Thyroid gland (tissue), 4 donors: ENCODE measurements around the gene MTHFR.

Experiments
- CTCF ChIP-seq, 6 experiments: fragments of 200-600 bp in 3 of 6; fragments of 450-650 bp in 3 of 6; sonication (generic) in 3 of 6; IDR thresholded peaks; one replicate each; pipeline ENCODE4 v1.5.1; 2016 to 2019; ENCODE audit warnings: antibody characterized with exemption in 6 of 6, mild to moderate bottlenecking in 2 of 6, inconsistent platforms in 1 of 6, moderate library complexity in 1 of 6
- POLR2A ChIP-seq, 2 donors: fragments of 450-650 bp; IDR thresholded peaks; one replicate each; pipeline ENCODE4 v1.6.1; 2017; ENCODE audit warnings: antibody characterized with exemption in 2 of 2, mild to moderate bottlenecking in 2 of 2, moderate library complexity in 1 of 2

GRCh38 chr1:11746092-11746491 is 59.7 kb downstream of the MTHFR start:
- TF ChIP-seq CTCF (IDR thresholded peaks at IDR 0.05): no peak
- no peak for TF ChIP-seq POLR2A (IDR thresholded peaks at IDR 0.05)
